ENCODE data around the gene WTIP.

Gene WTIP

DNA sequence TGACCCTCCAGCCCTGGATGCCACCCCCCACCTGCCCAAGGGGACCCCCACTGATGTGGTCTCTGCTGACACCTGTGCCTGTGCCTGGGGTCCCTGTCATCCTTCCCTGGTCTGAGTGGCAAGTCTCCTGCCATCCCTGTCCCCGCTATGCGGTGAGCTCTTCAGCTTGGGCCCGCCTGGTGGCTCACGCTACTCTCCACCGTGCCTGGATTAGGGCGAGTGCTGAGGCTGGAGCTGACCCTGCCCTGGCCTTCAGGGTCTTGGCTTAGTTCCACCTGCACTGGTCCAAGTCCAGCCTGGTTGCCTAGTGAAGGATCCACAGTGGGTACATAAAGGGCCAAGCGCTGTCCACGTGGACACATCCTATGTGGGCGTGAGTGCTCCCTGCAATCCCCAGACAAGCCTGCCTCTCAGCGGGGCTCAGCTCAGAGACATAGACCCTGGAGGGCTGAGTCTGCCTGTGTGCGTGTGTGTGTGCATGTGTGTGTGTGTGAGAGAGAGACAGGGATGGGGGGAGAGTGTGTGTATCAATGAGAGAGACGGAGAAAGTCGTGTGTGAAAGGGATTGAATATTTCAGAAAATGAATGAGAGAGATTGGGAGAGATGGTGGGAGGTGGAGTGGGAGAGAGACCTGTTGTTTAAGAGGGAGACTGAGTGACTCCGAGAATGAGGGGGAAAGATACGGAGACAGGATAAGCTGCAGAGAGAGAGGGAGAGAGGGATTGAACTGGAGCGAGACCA is 22.1 kb downstream of the WTIP start:
- DNase-seq (ENCODE audit: extremely low read depth, insufficient read length): no peak
- TF ChIP-seq, protein P1, sequence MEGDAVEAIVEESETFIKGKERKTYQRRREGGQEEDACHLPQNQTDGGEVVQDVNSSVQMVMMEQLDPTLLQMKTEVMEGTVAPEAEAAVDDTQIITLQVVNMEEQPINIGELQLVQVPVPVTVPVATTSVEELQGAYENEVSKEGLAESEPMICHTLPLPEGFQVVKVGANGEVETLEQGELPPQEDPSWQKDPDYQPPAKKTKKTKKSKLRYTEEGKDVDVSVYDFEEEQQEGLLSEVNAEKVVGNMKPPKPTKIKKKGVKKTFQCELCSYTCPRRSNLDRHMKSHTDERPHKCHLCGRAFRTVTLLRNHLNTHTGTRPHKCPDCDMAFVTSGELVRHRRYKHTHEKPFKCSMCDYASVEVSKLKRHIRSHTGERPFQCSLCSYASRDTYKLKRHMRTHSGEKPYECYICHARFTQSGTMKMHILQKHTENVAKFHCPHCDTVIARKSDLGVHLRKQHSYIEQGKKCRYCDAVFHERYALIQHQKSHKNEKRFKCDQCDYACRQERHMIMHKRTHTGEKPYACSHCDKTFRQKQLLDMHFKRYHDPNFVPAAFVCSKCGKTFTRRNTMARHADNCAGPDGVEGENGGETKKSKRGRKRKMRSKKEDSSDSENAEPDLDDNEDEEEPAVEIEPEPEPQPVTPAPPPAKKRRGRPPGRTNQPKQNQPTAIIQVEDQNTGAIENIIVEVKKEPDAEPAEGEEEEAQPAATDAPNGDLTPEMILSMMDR (IDR thresholded peaks at IDR 0.05; ENCODE audit: insufficient read depth, low read length, poor library complexity, severe bottlenecking): no peak
- Histone ChIP-seq H3K27me3 (replicated peaks; ENCODE audit: control insufficient read depth, insufficient read depth, low read length) (no peaks in the 10 kb centered on the region), H3K4me3 (replicated peaks; ENCODE audit: low read depth, low read length) (no peak overlapping the region), H3K36me3 (ENCODE audit: control insufficient read depth, insufficient read depth, low read length) (no peaks in the 10 kb centered on the region)

GRCh38 chr19:34504273-34504808 is 22.8 kb downstream of the WTIP start:
- TF ChIP-seq, protein P1 (IDR thresholded peaks at IDR 0.05; ENCODE audit: insufficient read depth, low read length, poor library complexity, severe bottlenecking): no peak
- Histone ChIP-seq H3K27me3 (replicated peaks; ENCODE audit: control insufficient read depth, insufficient read depth, low read length) (no peaks in the 10 kb centered on the region), H3K4me3 (replicated peaks; ENCODE audit: low read depth, low read length) (no peak overlapping the region), H3K36me3 (ENCODE audit: control insufficient read depth, insufficient read depth, low read length) (no peaks in the 10 kb centered on the region)
- DNase-seq (ENCODE audit: extremely low read depth, insufficient read length): no peak

GRCh38 chr19:34504809-34505291 is 23.3 kb downstream of the WTIP start:
- TF ChIP-seq, protein P1 (IDR thresholded peaks at IDR 0.05; ENCODE audit: insufficient read depth, low read length, poor library complexity, severe bottlenecking): no peak
- no peak for DNase-seq (ENCODE audit: extremely low read depth, insufficient read length)
- Histone ChIP-seq H3K36me3 (ENCODE audit: control insufficient read depth, insufficient read depth, low read length) (no peaks in the 10 kb centered on the region), H3K4me3 (replicated peaks; ENCODE audit: low read depth, low read length) (no peak overlapping the region), H3K27me3 (replicated peaks; ENCODE audit: control insufficient read depth, insufficient read depth, low read length) (no peaks in the 10 kb centered on the region)

- TF ChIP-seq, protein P1 (IDR thresholded peaks at IDR 0.05; ENCODE audit: insufficient read depth, low read length, poor library complexity, severe bottlenecking): no peak
- no peaks in the 10 kb centered on the region for H3K27me3 ChIP-seq (replicated peaks; ENCODE audit: control insufficient read depth, insufficient read depth, low read length)
- DNase-seq (ENCODE audit: extremely low read depth, insufficient read length): no peak
- H3K4me3 ChIP-seq (replicated peaks; ENCODE audit: low read depth, low read length): no peak overlapping the region
- no peaks in the 10 kb centered on the region for H3K36me3 ChIP-seq (ENCODE audit: control insufficient read depth, insufficient read depth, low read length)
Observed at GRCh38 chr19:34505321-34506025, 23.9 kb downstream of the WTIP start.

GRCh38 chr19:34506026-34506370 is 24.4 kb downstream of the WTIP start:
- TF ChIP-seq, protein P1 (IDR thresholded peaks at IDR 0.05; ENCODE audit: insufficient read depth, low read length, poor library complexity, severe bottlenecking): no peak

More at GRCh38 chr19:34506026-34506370, 24.4 kb downstream of the WTIP start:
- H3K27me3 ChIP-seq (replicated peaks; ENCODE audit: control insufficient read depth, insufficient read depth, low read length): no peaks in the 10 kb centered on the region
- H3K36me3 ChIP-seq (ENCODE audit: control insufficient read depth, insufficient read depth, low read length): no peaks in the 10 kb centered on the region
- DNase-seq (ENCODE audit: extremely low read depth, insufficient read length): no peak
- H3K4me3 ChIP-seq (replicated peaks; ENCODE audit: low read depth, low read length): no peak overlapping the region
